GM21528 (cell line): Measurements from ENCODE around the gene SPRED1.

Experiments
- ATAC-seq: cut with Tn5 transposase; IDR thresholded peaks from one replicate; pipeline ENCODE4 v1.9.1; 2021; ENCODE audit warnings: mild to moderate bottlenecking, moderate library complexity; ENCODE audit not compliant: unreplicated experiment, low FRiP score

Gene SPRED1

DNA sequence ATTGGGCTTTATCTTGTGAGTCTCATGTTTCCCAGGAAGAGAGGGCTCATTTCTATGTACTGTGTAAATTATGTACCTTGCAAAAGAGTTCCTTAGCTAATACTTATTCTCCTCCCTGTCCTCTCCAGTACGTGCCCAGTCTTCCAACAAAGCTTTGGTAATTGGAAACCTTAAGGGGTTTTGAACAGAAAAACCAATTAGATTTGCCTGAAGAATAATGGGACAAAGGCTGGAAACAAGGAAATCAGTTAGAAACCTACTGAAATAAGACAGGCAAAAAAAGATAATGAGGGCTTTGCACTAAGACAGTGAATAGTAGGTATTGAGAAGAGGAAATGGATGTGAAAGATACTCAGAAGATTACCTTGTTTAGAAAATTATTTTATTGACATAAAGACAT, 82.5 kb downstream of the SPRED1 start:
- ATAC-seq, result no peak

DNA sequence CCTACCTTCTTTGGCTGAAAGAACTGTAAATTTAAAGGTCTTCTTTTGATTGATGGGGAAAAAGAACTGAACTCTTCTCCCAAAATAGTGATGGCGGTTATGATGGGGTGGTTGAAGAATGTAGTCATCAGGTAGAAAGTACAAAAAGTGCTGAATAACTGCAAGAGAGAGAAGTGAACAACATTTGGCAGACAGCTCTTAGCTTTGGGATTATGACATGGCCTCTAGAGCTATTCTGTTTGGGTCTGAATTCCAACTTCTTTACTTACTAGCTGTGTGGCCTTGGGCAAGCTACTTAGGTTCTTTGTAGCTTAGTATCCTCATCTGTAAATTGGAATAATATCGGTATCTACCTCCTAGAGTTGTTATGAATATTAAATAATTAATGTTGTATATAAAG, 91.7 kb downstream of the SPRED1 start:
- no peak for ATAC-seq

DNA sequence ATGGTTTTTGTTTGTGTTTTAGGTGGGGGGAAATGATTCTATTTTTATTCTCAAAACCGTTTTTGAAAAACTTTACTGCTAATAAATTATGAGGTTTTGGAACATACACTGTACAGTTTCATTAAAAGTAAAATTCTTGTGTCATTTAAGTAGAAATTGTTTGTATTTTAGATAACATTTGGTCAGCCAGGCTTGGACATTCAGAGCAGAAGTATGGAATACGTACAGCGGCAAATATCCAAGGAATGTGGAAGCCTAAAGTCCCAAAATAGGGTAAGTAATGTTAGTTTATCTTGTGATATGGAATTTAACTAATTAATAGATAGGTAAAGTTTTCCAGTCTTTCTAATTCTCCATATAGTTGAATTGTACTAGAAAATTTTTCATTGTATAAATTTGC, 96.6 kb downstream of the SPRED1 start:
- no peak for ATAC-seq

DNA sequence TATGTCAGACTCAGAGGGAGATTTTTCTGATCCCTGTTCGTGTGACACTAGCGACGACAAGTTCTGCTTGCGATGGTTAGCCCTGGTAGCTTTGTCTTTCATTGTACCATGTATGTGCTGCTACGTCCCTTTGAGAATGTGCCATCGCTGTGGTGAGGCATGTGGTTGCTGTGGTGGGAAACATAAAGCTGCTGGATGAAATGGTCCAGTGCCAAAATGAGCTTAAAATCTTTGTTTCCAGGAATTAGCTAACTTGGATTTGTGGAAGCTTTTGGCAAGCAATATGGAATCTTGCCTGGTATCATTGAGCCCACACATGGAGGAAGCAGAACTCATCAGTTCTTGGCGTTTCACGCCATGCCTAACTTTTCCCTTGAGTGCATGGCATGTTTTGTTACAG, 98.8 kb downstream of the SPRED1 start:
- no peak for ATAC-seq

DNA sequence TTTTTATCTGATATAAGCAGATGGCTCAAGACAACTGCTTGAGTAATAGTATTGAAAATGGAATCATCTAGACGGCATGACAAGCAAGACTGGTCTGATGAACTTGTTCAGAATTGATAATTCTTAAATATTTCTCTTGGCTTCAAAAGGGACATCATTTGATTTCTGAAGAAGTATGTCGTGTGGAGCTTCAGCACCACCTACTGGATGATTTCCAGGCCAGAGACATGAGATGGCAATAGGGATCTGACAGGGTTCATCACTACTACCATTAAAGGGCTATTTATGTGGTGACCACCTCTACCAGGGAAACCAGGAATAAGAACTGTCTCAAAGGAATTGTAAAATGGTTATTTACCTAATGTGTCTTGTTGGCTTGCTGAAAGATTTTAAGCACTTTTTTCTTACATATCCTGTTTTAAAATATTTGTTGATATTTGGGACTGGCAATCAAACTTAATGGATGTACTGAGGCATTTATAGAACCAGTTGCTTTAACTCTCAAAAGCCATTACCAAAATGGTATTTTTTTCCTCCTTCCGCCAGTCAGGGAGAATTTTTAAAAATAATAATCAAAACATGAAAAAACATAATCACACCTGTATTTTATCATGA, 101.8 kb downstream of the SPRED1 start:
- no peak for ATAC-seq

DNA sequence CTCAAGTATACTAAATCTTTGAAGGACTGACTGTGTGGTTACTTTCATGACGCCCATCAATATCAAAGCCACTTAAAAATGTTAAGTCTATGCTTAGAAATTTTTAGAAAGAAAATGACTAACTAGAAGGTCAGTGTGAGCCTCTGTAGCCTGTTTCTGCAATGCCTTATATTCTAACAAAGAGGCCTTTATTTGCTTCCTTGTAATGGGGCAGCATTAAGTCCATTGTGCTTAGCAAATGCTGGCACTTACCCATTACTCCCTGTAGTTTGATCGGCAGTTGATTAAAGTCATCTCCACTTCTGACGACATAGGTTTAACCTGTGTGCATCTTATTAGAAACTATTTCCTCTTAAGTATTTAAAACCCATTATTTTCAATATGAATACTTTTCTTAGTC, 109.7 kb downstream of the SPRED1 start:
- no peak for ATAC-seq

DNA sequence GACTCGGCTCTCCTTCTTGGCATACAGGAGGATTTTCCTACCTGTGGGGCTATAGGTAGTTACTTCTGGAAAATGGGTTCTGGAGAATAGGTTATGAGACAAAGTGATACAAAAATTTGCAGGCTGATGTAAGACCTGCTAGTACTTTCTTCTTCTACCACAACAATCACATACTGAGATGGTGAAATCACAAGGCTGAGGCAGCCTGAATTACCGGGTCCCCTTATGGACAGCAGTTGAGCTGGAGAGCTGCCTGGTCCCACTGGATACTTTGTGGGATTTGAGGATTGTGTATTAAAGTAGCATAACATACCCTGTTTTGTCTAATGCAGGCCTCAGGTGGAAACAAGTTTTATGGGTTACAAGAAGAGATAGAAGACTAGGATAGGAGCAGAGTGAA, 114.8 kb downstream of the SPRED1 start:
- no peak for ATAC-seq

DNA sequence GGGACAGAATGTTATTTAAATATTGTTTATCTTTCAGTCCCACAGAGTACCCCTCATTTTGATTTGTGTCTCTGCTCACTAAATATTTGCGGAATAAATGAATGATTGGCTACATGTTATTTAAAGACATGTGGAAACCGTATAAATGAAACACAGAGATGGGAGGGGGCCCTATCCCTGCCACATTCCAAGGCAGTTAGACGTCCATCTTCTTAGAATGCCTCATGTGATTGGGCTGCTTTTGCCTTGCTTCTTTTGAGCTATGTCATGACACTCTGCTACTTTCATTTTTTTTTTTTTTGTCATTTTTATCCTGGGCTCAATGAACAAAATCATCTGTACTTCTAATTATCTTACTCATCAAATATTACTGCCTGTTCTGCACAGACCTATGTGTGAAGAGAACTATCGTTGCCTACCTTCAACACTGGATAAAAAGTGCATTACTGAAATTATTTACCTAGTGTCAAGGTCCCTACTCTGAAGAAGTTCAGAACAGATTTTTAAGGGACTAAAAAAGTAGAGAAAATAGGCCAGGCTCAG, 117.4 kb downstream of the SPRED1 start:
- ATAC-seq, result no peak

DNA sequence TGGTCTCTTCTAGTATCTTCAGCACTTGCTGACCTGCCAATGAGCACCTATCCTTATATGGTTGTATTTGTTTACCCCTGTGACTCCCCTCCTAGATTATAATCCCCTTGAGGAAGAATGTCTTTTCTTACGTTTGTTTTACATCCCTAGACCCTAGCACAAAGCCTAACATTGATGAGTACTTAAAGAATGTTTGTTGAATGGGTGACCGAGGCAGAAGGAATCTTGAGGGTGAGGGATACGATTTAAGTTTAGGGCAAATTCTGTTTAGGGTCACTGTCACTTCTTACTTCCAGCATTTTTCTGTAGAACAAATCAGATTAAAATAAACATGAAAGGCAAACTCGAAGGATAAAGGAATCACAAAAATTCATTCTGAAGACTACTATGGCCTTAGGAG, 120.4 kb downstream of the SPRED1 start:
- ATAC-seq, result no peak

DNA sequence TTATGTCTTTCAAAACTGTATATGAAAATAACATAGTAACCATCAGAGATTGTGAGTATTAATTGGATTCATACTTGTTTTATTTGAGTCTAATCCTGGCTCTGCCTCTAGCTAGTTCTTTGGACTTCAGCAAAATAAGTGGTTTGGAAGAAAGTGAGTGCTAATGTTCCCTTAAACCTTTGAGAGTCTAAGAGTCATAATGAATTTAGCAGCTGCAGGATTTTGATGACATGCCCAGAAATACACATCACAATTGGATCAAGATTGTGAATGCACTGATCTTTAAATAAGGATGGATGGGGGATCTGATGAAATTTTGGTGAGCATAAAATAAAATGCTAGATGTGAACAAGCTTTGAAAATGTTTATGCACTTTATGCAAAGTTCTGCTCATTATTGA, 121.4 kb downstream of the SPRED1 start:
- no peak for ATAC-seq

DNA sequence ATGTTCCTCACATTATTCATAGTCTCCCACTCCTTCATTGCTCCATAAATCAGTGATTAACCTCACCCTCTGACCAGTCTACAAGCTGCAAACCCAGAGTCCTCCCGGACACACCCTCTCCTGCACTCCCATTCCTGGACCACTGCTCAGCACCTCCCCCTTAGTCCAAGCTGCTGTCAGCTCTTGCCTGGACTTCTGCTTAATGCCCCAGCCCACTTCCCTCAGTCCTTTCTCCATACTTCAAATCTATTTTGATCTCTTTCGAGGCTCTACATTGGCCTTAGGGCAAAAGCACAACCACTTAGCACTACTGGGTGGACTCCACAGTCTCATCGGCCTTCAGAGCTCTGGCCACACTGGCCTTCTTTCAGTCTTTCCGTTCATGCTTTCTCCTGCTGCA, 121.9 kb downstream of the SPRED1 start:
- no peak for ATAC-seq

DNA sequence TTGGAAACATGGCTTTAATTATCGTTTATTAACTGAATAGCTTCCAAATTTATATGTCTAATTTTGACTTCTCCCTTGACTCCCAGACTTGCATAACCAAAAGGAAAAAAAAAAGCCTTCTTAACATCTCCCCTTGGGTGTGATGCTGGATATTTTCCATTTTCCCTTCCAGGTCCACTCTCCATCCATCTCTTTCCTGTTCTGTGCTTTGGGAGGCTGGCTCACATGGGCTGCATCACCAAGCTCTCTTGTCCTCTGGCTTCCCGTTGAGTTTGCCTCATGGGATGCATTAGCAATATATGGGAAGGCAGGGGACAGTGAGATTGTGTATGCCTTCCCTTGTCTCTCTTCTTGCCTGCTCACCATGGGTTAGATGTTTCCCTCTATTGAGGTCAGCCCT, 123.4 kb downstream of the SPRED1 start:
- ATAC-seq, result no peak

DNA sequence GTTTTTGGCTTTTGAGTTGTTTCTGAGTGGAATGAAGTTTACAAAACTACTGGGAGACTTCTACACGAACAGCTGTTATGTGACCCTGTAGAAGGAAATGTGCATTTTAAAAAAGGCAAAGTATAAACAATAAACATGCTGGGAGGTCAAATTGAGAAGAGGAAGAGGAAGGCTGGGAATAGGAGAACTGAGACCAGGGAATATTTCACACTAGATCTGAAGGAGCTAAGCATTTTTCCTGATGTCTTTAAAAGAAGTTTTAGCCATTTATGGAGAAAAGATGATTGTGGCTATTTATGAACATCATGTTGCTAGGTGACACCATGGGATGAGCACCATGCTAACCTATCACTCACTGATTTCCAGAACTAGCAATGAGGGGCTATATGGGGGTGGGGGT, 125.0 kb downstream of the SPRED1 start:
- ATAC-seq, result no peak

DNA sequence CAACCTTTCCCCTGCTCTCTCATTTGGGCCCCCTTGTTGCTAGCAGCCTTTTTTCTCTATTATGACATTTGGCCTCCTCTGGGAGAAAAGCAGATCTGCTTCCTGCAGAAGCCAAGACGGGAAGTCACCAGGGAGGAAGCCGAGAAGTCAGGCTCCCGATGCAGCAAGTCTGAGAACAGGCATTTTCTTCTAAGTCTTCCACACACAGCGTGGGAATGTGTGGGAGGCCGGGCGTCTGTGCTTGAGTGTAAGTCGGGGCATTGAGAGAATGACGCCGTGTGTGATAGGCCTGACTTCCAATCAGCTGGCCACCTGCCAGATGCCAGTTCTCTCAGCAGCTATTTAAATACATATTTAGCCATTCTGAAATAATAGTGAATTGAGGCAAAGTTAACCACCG, 125.5 kb downstream of the SPRED1 start:
- no peak for ATAC-seq

DNA sequence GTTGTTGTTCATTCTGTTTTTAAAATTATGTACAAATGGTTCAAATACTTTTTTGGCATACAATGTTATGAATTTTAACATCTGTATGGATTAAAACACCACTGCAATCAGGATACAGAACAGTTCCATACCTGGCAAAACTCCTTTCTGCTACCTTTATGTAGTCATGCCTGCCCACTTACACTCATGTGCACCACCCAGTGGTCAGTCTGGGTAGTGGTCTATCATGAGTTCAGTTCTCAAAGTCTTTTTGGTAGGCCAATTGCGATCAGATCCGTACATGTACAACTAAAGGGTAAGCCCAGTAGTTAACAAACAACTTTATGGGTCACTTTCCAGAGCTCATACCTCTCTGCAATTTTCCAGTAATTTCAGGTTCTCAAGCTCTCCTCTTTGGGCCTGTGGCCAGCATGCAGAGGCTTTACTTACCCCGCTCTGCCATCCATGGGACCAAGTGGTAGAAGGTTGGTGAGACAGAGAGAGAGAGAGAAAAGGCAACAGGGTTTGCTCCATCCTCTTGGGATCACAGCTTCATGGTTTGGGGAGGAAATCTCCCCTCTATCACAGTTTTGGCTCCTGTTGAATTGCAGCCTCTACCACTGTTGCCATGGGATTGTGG, 137.4 kb downstream of the SPRED1 start:
- ATAC-seq, result peak; percentile 91

DNA sequence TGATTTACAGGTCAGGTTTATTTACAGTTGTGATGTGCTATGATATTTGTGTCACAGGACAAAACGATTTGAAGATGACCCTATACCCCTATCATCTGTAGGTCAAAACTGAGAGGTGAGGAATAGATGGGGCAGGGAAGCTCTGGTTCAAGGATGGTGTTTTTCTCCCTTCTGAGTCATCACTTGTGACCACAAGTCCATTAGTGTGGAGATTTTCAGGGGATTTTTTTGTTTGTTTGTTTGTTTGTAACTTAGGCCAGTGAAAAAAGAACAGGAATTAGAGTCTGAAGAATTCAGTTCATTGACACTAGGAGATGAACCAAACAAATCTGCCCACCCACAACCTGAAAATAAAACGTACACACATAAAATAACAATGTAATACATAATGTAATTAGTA, 138.6 kb downstream of the SPRED1 start:
- ATAC-seq, result no peak

DNA sequence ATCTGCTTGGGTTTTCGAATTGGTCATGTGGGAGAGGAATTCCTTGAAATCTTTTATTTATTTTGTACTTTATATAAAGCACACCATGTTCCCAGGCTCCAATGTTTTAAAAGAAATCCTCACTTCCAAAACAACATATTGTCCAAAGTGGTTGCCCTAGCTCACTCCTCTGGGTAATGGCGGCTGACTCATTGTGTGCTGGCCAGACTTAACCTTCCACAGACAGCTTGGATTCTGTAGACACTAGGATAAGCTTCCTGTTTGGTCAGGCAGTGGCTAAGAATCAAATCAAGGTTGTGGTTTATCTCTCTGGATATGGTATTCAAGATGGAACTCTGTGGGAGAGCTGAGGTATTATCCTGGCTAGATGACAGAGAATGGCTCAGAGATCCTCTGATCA, 145.5 kb downstream of the SPRED1 start:
- ATAC-seq, result no peak

DNA sequence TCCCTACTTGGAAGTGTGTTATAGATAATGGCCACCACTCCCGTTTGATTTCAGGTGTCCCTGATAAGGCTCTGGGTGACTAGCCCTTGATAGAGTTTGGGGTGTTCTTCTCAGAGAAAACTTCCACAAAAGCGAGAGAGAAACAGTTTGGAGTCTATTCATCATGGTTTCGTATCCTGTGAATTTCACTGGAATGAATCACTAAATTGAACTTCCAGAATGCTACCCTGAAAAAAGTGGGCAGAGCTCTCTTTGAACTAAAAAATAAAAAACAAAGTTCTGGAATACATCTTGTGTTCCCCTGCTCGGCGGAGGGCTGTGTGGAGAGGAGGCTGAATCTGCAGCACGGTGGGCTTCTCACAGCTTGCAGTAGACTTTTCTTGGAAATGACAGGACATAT, 148.5 kb downstream of the SPRED1 start:
- ATAC-seq, result no peak

DNA sequence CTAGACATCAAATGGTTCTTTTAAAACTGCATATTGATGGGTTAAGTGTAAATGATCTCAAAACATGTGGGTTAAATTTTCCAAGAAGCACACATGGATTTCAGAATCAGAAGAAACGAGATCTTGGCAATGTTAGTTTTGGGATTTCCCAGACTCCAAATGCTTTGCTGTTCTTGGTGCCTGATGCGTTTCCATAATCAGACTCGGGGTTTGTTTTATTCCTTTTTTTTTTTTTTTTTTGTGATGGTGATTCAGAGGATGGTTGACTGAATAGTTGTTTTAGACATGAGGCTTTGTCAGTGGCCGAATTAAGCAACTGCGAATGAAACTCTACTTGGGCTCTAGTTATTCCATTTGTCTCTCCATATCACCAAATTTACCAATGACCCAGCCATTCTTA, 149.1 kb downstream of the SPRED1 start:
- no peak for ATAC-seq

DNA sequence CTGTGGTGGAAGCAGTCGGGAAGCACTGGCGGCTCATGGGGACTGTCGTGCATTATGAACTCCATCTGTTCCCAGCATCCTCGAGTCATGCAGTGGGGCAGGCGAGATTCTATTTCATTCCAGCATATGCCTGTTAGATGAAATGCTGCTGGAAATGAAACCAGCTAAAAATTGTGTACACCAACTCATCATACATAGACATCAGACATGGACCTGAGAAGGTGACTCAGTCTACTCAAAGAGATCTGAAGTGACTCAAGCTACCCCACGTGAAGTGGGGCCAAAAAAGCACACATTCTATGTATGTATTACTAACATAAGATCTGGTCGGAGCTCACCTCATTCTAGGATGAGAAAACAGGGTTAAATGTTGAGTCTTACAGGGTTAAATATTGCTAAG, 153.8 kb downstream of the SPRED1 start:
- ATAC-seq, result no peak
